DOHH2 (cell line): ENCODE results near the gene KCNN2.

Source experiments
- H3F3A ChIP-seq: fragments of 200-600 bp; sonication (generic), shearing (Covaris generic); 2 replicates; pipeline ENCODE4 v1.6.0; 2016; ENCODE audit warnings: antibody characterized with exemption, mild to moderate bottlenecking; ENCODE audit not compliant: control insufficient read depth, insufficient read depth
- H3K27ac ChIP-seq: fragments of 200-600 bp; sonication (generic); 2 replicates; pipeline ENCODE4 v1.5.1; 2014; ENCODE audit warnings: low read depth, mild to moderate bottlenecking, low read length, moderate library complexity
- H3K27me3 ChIP-seq: fragments of 200-600 bp; sonication (generic); 2 replicates; pipeline ENCODE4 v1.6.1; 2014; ENCODE audit warnings: mild to moderate bottlenecking, low read length, mixed read lengths; ENCODE audit not compliant: control insufficient read depth
- H3K36me3 ChIP-seq: fragments of 200-600 bp; sonication (generic); 2 replicates; pipeline ENCODE4 v1.6.1; 2014; ENCODE audit warnings: mild to moderate bottlenecking, low read length, moderate library complexity, mixed read lengths; ENCODE audit not compliant: control insufficient read depth
- H3K4me1 ChIP-seq: fragments of 200-600 bp; sonication (generic); 2 replicates; pipeline ENCODE4 v1.6.1; 2014; ENCODE audit warnings: mild to moderate bottlenecking, low read length, mixed read lengths; ENCODE audit not compliant: control insufficient read depth
- H3K4me2 ChIP-seq: fragments of 200-600 bp; sonication (generic); 2 replicates; pipeline ENCODE4 v1.6.0; 2014; ENCODE audit warnings: mild to moderate bottlenecking, low read length, moderate library complexity
- H3K4me3 ChIP-seq: fragments of 200-600 bp; sonication (generic); 2 replicates; pipeline ENCODE4 v1.5.1; 2014; ENCODE audit warnings: mild to moderate bottlenecking, low read length, mixed read lengths
- H3K79me2 ChIP-seq: fragments of 200-600 bp; sonication (generic); 2 replicates; pipeline ENCODE4 v1.6.1; 2014; ENCODE audit warnings: mild to moderate bottlenecking, low read length, mixed read lengths; ENCODE audit not compliant: control insufficient read depth
- H3K9me2 ChIP-seq: fragments of 200-600 bp; sonication (generic); replicated peaks from 2 replicates; pipeline ENCODE4 v1.6.1; 2014; ENCODE audit warnings: mild to moderate bottlenecking, low read length, mixed read lengths; ENCODE audit not compliant: control insufficient read depth
- H3K9me3 ChIP-seq: fragments of 200-600 bp; sonication (generic); 2 replicates; pipeline ENCODE4 v1.6.1; 2014; ENCODE audit warnings: antibody characterized with exemption, low read length, mixed read lengths; ENCODE audit not compliant: control insufficient read depth, insufficient read depth
- H4K20me1 ChIP-seq: fragments of 200-600 bp; sonication (generic); 2 replicates; pipeline ENCODE4 v1.6.0; 2014; ENCODE audit warnings: low read depth, mild to moderate bottlenecking, antibody characterized with exemption, low read length, moderate library complexity; ENCODE audit not compliant: control insufficient read depth, insufficient read depth
- EZH2phosphoT487 ChIP-seq: fragments of 200-600 bp; sonication (generic); IDR thresholded peaks from 2 replicates; pipeline ENCODE4 v1.6.1; 2017; ENCODE audit warnings: borderline replicate concordance, mild to moderate bottlenecking, antibody characterized with exemption, low read length, moderate library complexity, mixed read lengths
- TF ChIP-seq, protein P1 (sequence below): fragments of 200-600 bp; sonication (generic); IDR thresholded peaks from one replicate; pipeline ENCODE4 v1.5.1; 2014; ENCODE audit warnings: antibody characterized with exemption, mild to moderate bottlenecking, low read depth, low read length; ENCODE audit not compliant: poor library complexity, severe bottlenecking

The KCNN2 gene

DNA sequence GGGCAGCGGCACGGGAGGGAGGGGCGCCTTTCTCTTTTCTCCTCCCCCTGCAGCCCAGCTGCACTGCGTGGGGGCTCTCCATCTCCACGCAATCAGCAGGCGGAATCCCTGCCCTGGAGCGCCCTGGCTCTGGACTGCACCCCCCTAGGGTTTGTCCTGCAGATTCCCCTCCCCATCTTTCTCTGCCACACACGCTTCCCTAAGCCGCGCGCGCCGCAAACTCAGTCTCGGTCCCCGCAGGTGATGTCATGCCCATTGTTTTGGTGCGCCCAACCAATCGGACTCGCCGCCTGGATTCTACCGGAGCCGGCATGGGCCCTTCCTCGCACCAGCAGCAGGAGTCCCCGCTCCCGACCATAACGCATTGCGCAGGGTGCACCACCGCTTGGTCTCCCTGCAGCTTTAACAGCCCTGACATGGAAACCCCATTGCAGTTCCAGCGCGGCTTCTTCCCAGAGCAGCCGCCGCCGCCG is at the start of gene KCNN2:
TSS of gene KCNN2 (plus strand) at position 347 of the 473 bp plus-strand sequence. CDS start at position 417, 70 bp downstream.
- no peak within 1 kb of the TSS for H3K4me2 ChIP-seq
- peaks cover 40% of the 10 kb centered on the region for H3K27me3 ChIP-seq
- TF ChIP-seq EZH2phosphoT487: no peak
- TF ChIP-seq, protein P1, sequence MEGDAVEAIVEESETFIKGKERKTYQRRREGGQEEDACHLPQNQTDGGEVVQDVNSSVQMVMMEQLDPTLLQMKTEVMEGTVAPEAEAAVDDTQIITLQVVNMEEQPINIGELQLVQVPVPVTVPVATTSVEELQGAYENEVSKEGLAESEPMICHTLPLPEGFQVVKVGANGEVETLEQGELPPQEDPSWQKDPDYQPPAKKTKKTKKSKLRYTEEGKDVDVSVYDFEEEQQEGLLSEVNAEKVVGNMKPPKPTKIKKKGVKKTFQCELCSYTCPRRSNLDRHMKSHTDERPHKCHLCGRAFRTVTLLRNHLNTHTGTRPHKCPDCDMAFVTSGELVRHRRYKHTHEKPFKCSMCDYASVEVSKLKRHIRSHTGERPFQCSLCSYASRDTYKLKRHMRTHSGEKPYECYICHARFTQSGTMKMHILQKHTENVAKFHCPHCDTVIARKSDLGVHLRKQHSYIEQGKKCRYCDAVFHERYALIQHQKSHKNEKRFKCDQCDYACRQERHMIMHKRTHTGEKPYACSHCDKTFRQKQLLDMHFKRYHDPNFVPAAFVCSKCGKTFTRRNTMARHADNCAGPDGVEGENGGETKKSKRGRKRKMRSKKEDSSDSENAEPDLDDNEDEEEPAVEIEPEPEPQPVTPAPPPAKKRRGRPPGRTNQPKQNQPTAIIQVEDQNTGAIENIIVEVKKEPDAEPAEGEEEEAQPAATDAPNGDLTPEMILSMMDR: no peak
- no peaks in the 10 kb centered on the region for H3K4me1 ChIP-seq
- H3F3A ChIP-seq: no peaks in the 10 kb centered on the region
- no peaks in the 10 kb centered on the region for H3K36me3 ChIP-seq
- no peaks in the 10 kb centered on the region for H3K79me2 ChIP-seq
- H3K4me3 ChIP-seq: no peak within 1 kb of the TSS
- no peaks in the 10 kb centered on the region for H4K20me1 ChIP-seq
- H3K9me3 ChIP-seq: peaks cover 4% of the 10 kb centered on the region; the same call in 1 of the 2 replicates
- H3K9me2 ChIP-seq: no peaks in the 10 kb centered on the region
- H3K27ac ChIP-seq: no peak within 1 kb of the TSS

DNA sequence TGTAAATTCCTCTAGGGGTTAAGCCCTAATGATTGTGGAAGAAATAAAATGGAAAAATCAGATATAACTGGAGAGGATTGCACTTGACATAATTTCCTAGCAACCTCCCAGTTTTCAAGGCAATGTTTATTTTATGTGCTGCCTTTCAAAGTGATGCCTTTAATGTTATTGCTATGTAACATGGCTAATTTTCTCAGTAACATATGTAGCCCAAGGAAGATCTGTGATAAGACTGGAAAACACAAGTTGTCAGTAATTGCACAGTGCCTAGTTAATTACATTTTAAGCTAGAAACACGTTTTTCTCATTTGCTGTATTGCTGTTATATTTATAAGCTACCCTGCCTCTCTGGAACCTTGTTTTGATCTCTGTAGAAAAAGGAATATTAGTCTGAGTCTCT is 49.2 kb upstream of the KCNN2 start:
- no peaks in the 10 kb centered on the region for H3K79me2 ChIP-seq
- no peaks in the 10 kb centered on the region for H3K9me2 ChIP-seq
- H3K4me1 ChIP-seq: no peaks in the 10 kb centered on the region
- H3K36me3 ChIP-seq: no peaks in the 10 kb centered on the region
- no peaks in the 10 kb centered on the region for H3F3A ChIP-seq
- TF ChIP-seq, protein P1: no peak
- no peak for TF ChIP-seq EZH2phosphoT487
- H3K4me2 ChIP-seq: no peak overlapping the region
- H3K9me3 ChIP-seq: no peaks in the 10 kb centered on the region
- H3K27ac ChIP-seq: no peak overlapping the region
- H3K27me3 ChIP-seq: no peaks in the 10 kb centered on the region
- no peak overlapping the region for H3K4me3 ChIP-seq
- H4K20me1 ChIP-seq: no peaks in the 10 kb centered on the region

DNA sequence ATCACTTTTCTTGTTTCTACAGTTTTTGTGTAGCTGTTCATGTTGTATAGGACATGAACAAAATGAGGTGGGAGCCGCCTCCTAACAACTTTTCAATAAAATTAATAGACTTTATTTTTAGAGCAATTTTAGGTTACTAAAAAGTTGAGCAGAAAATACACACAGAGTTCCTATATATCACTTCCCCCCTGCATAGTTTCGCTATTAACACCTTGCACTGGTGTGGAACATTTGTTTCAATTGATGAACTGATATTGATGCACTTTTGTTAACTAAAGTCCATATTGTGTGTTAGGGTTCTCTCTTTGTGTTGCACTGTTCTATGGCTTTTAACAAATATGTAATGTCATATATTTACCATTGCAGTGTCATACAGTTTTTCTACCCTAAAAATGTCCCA is 47.8 kb upstream of the KCNN2 start:
- Histone ChIP-seq H3F3A (no peaks in the 10 kb centered on the region), H3K9me3 (no peaks in the 10 kb centered on the region), H3K27me3 (no peaks in the 10 kb centered on the region), H3K36me3 (no peaks in the 10 kb centered on the region), H3K79me2 (no peaks in the 10 kb centered on the region), H3K4me3 (no peak overlapping the region), H3K9me2 (no peaks in the 10 kb centered on the region), H3K4me1 (no peaks in the 10 kb centered on the region), H3K4me2 (no peak overlapping the region), H4K20me1 (no peaks in the 10 kb centered on the region), H3K27ac (no peak overlapping the region)
- TF ChIP-seq, protein P1: no peak
- TF ChIP-seq EZH2phosphoT487: no peak
